Body of pancreas (tissue), 4 donors: ENCODE data around the gene PTBP1. TPM values are rescaled to one million over a fixed set of nuclear protein-coding genes. Genes with fewer than 3 reads are reported as not detected.

Source experiments
- ATAC-seq: fragments of 150-250 bp; one replicate; pipeline ENCODE4 v1.9.1; 2016
- DNase-seq, 4 donors: peaks; one replicate each; pipeline ENCODE4 v3.0.0-alpha.2; 2019
- H3K27ac ChIP-seq, 4 donors: fragments of 200-600 bp; sonication (generic); 1 replicate in 3 of 4; 2 replicates in 1 of 4; pipeline versions ENCODE4 v1.5.1 to v1.6.1; 2016 to 2019; ENCODE audit warnings: mild to moderate bottlenecking in 1 of 4, mixed read lengths in 1 of 4, moderate library complexity in 1 of 4
- H3K27me3 ChIP-seq, 2 donors: fragments of 200-600 bp; sonication (generic); one replicate each; pipeline ENCODE4 v1.6.0; 2016; ENCODE audit warnings: mild to moderate bottlenecking in 1 of 2
- H3K36me3 ChIP-seq, 2 donors: fragments of 200-600 bp; sonication (generic); replicated peaks in 1 of 2; 2 replicates each; pipeline ENCODE4 v1.5.1; 2016; ENCODE audit warnings: low read depth in 2 of 2; ENCODE audit not compliant: insufficient read depth in 1 of 2
- H3K4me1 ChIP-seq: fragments of 200-600 bp; sonication (generic); one replicate; pipeline ENCODE4 v1.6.0; 2016
- H3K4me3 ChIP-seq, 2 donors: fragments of 200-600 bp; sonication (generic); 1 replicate in 1 of 2; 2 replicates in 1 of 2; pipeline ENCODE4 v1.5.1; 2016 to 2019
- H3K9me3 ChIP-seq, 3 donors: fragments of 200-600 bp; sonication (generic); 1 replicate in 2 of 3; 2 replicates in 1 of 3; pipeline ENCODE4 v1.5.1; 2016
- CTCF ChIP-seq, 7 experiments: fragments of 450-650 bp in 4 of 7; fragments of 200-600 bp in 3 of 7; sonication (generic) in 3 of 7; IDR thresholded peaks; one replicate each; pipeline ENCODE4 v1.5.1; 2016 to 2019; ENCODE audit warnings: antibody characterized with exemption in 7 of 7
- POLR2A ChIP-seq, 3 donors: fragments of 450-650 bp; IDR thresholded peaks; one replicate each; pipeline ENCODE4 v1.6.1; 2016; ENCODE audit warnings: antibody characterized with exemption in 3 of 3, mild to moderate bottlenecking in 2 of 3
- WGBS, 2 donors: methylation state at CpG; one replicate each; pipeline ENCODE4 v1.1.5; 2017; 5-methylcytosine and 5-hydroxymethylcytosine counted together
- intact Hi-C: fragments of 100-400 bp; cut with DNase I; formaldehyde crosslinking; loops from one replicate; pipeline ENCODE4 v1.15.1; 2023
- total RNA-seq, 2 donors: library from RNA; depleted of rRNA; stranded (reverse); fragments of >200 nt; gene quantifications; one replicate each; pipeline ENCODE4 v1.1.0, GENCODE V29; 2016

Gene PTBP1
- total RNA-seq, 2 donors from 2014 or later = 78.9 to 100 TPM

- no peak overlapping the region for H3K4me3 ChIP-seq
- no peaks in the 10 kb centered on the region for H3K9me3 ChIP-seq
- DNase-seq (no peak), ATAC-seq (no peak)
- no peaks in the 10 kb centered on the region for H3K27me3 ChIP-seq
- intact Hi-C loops = loop anchor here (10.0 kb wide), 1 partner anchor 221 kb away; the partner anchor contains the start of gene WDR18
- H3K27ac ChIP-seq = no peak overlapping the region
- H3K36me3 ChIP-seq = no peaks in the 10 kb centered on the region
- TF ChIP-seq POLR2A (IDR thresholded peaks at IDR 0.05) (no peak), CTCF (IDR thresholded peaks at IDR 0.05) (no peak)
- H3K4me1 ChIP-seq = no peaks in the 10 kb centered on the region
- WGBS, 2 donors = 91 to 100% methylated on average over 5 to 6 of the region's 6 CpGs
These were observed 33.4 kb upstream of the PTBP1 start for GRCh38 chr19:763869-764268.

GRCh38 chr19:764301-764700 lies 33.0 kb upstream of the PTBP1 start:
- H3K4me1 ChIP-seq = no peaks in the 10 kb centered on the region
- H3K9me3 ChIP-seq = no peaks in the 10 kb centered on the region
- intact Hi-C loops = loop anchor here (10.0 kb wide), 1 partner anchor 220 kb away; the partner anchor contains the start of gene WDR18
- no peaks in the 10 kb centered on the region for H3K36me3 ChIP-seq
- no peaks in the 10 kb centered on the region for H3K27me3 ChIP-seq
- no peak overlapping the region for H3K4me3 ChIP-seq
- no peak for TF ChIP-seq POLR2A (IDR thresholded peaks at IDR 0.05)
- no peak for TF ChIP-seq CTCF (IDR thresholded peaks at IDR 0.05)
- DNase-seq = no peak
- no peak overlapping the region for H3K27ac ChIP-seq
- 83 to 93% methylated on average over 4 to 12 of the region's 12 CpGs for whole genome bisulfite sequencing, 2 donors
- ATAC-seq = no peak

GRCh38 chr19:765179-765738 lies 32.0 kb upstream of the PTBP1 start:
- WGBS, 2 donors = 67 to 68% methylated on average over 3 to 7 of the region's 7 CpGs
- no peaks in the 10 kb centered on the region for H3K9me3 ChIP-seq
- TF ChIP-seq CTCF (IDR thresholded peaks at IDR 0.05) (no peak), POLR2A (IDR thresholded peaks at IDR 0.05) (no peak)
- H3K27ac ChIP-seq = no peak overlapping the region
- H3K36me3 ChIP-seq = no peaks in the 10 kb centered on the region
- intact Hi-C loops = loop anchor here (10.0 kb wide), 1 partner anchor 220 kb away; the partner anchor contains the start of gene WDR18
- ATAC-seq = no peak
- peaks cover under 1% of the 10 kb centered on the region for H3K4me1 ChIP-seq
- H3K27me3 ChIP-seq = no peaks in the 10 kb centered on the region
- no peak overlapping the region for H3K4me3 ChIP-seq
- DNase-seq = no peak

GRCh38 chr19:768424-768823 lies 28.8 kb upstream of the PTBP1 start:
- H3K27me3 ChIP-seq = no peaks in the 10 kb centered on the region
- no peak overlapping the region for H3K4me3 ChIP-seq
- ATAC-seq (no peak), DNase-seq (no peak)
- H3K36me3 ChIP-seq = no peaks in the 10 kb centered on the region
- no peaks in the 10 kb centered on the region for H3K9me3 ChIP-seq
- no peak for TF ChIP-seq CTCF (IDR thresholded peaks at IDR 0.05)
- no peak for TF ChIP-seq POLR2A (IDR thresholded peaks at IDR 0.05)
- no peak overlapping the region for H3K27ac ChIP-seq
- WGBS, 2 donors = 70 to 75% methylated on average over 14 of the region's 14 CpGs
- peaks cover 6% of the 10 kb centered on the region for H3K4me1 ChIP-seq
- intact Hi-C loops = loop anchor here (10.0 kb wide), 1 partner anchor 216 kb away; the partner anchor contains the start of gene WDR18

GRCh38 chr19:769616-770015 lies 27.6 kb upstream of the PTBP1 start:
- Histone ChIP-seq H3K4me1 (peaks cover 6% of the 10 kb centered on the region), H3K4me3 (no peak overlapping the region), H3K27ac (no peak overlapping the region), H3K36me3 (no peaks in the 10 kb centered on the region), H3K9me3 (no peaks in the 10 kb centered on the region), H3K27me3 (no peaks in the 10 kb centered on the region)
- intact Hi-C loops = loop anchor here (5.0 to 10.0 kb wide), 2 partner anchors 148 to 215 kb away; partner anchors contain the start of genes KISS1R and WDR18
- WGBS, 2 donors = 64 to 65% methylated on average over 6 of the region's 6 CpGs
- TF ChIP-seq POLR2A (IDR thresholded peaks at IDR 0.05) (no peak), CTCF (IDR thresholded peaks at IDR 0.05) (no peak)
- ATAC-seq = no peak
- no peak for DNase-seq
